ENCODE measurements around the gene ATP2C2. TPM values are rescaled to one million over a fixed set of nuclear protein-coding genes. Genes with fewer than 3 reads are reported as not detected.

ATP2C2 gene
- 12.9 and 20.0 TPM in 2 replicates for total RNA-seq

DNA sequence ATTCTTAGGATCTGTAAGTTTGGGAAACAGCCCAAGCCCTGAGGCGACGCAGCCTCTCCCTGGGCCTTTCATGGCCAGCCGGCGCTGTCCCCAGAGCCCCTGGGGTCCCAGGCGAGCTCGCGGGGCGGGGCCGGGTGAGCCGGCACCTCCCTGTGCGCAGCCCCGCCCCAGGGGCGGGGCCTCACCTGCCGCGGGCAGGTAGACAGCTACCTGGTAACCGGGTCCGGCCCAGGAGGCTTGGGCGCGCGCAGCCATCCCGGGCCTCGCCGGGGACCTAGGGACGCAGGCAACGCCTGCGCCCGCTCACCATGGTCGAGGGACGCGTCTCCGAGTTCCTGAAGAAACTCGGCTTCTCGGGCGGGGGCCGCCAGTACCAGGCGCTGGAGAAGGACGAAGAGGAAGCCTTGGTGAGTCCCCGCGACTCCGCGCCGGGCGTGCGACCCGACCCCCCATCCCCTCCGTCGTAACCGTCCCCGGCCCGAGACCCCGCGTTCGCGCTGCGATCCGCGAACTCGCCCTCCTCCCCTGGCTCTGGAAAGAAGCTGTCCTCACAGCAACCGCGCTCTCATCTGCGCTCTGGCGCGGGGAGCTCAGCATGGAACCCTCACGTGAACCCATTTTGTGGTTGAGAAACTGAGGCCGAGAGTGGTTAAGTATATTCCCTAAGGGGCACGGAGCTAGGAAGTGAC lies at the start of gene ATP2C2:
Gene ATP2C2 (plus strand): TSS at position 231 of the 689 bp plus-strand sequence. CDS start 78 bp downstream, at position 309.

DNA sequence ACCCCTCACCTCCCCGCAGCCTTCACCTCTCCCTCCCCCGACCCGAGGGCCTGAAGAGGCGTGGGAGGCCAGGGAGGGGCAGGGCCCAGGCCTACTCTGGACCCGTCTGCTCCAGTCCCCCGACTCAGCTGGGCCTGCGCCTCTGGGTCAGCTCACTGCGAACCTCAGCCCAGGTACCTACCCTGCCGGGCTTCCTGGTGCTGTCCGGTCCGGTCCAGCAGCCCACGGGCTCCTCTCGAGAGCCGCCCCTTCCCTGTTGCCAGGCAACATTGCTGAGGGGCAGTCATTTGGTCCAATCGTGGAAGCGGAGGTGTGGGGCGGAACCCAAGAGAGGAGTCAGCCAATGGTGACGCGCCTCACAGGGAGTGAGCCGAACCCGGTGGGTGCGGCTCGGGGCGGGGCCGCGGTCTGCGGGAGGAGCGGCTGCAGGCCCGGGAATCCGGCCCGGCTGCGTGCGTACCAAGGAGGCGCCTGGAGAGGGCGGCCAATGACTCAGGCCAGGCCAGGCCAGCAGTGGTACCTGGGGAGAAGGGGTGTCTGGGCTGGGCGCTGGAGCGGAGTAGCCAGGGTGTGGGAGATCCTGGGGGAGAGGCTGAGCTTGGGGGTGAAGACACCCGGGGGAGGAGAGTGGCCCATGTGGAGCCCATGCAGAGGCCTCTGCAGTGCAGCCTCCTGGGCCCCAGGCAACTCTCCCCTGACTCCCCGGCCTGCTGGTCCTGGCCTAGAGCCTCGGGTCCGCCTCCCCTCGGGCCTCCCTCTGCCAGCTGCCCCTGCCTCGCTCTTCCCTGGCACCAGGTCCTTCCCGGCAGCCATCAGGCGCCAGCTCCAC lies 136.3 kb downstream of the ATP2C2 start, which contains the start of gene MEAK7:
Gene MEAK7 (minus strand): TSS at position 240 of the 829 bp plus-strand sequence. CDS start 6,573 bp downstream, outside the sequence.

Other genes with a start within 250 kb of the ATP2C2 start
- gene HSDL1, start 223.4 kb upstream of the ATP2C2 start, total RNA-seq, result 7.3 and 11.7 TPM in 2 replicates
- gene DNAAF1, start 223.2 kb upstream of the ATP2C2 start, total RNA-seq, result not detected in 2 replicates
- 21.2 and 21.4 TPM in 2 replicates for gene TAF1C, start 181.5 kb upstream of the ATP2C2 start, total RNA-seq
- not detected in 2 replicates for gene ADAD2, start 177.4 kb upstream of the ATP2C2 start, total RNA-seq
- not detected in 2 replicates for gene KCNG4, start 128.5 kb upstream of the ATP2C2 start, total RNA-seq
- 0.09 and 0.14 TPM in 2 replicates for gene WFDC1, start 73.7 kb upstream of the ATP2C2 start, total RNA-seq
- gene MEAK7, start 136.1 kb downstream of the ATP2C2 start, total RNA-seq, result 41.5 and 54.3 TPM in 2 replicates
- gene COTL1, start 249.5 kb downstream of the ATP2C2 start, total RNA-seq, result 169 and 220 TPM in 2 replicates